Keratinocyte (primary cell): ENCODE results near the gene SMARCC2. TPM values are rescaled to one million over a fixed set of nuclear protein-coding genes. Genes with fewer than 3 reads are reported as not detected.

Experiments
- DNase-seq: peaks from one replicate; pipeline ENCODE4 v3.0.0-alpha.2; 2011; ENCODE audit warnings: low read depth, missing footprints, low spot score
- FAIRE-seq: peaks from 2 replicates; lab custom pipeline; 2011; peaks lifted over from hg19 to GRCh38; lab: Jason Lieb, UNC
- H2AFZ ChIP-seq: 2 replicates; pipeline ENCODE4 v1.6.0; 2012; ENCODE audit warnings: low read length, control low read depth, inconsistent platforms; ENCODE audit not compliant: control insufficient read depth
- H3K27ac ChIP-seq: 2 replicates; pipeline ENCODE4 v1.5.1; 2011; ENCODE audit warnings: low read length; ENCODE audit not compliant: control insufficient read depth, insufficient read depth
- H3K27me3 ChIP-seq: 3 replicates; pipeline ENCODE4 v1.6.0; 2011; ENCODE audit warnings: low read length; ENCODE audit not compliant: control insufficient read depth, insufficient read depth; ENCODE audit errors: extremely low read depth
- H3K36me3 ChIP-seq, 2 experiments: 2 replicates in 1 of 2; 3 replicates in 1 of 2; pipeline ENCODE4 v1.5.1; 2011; ENCODE audit warnings: low read length in 2 of 2, mild to moderate bottlenecking in 1 of 2; ENCODE audit not compliant: control insufficient read depth in 2 of 2, insufficient read depth in 2 of 2; ENCODE audit errors: extremely low read depth in 1 of 2
- H3K4me1 ChIP-seq: 3 replicates; pipeline ENCODE4 v1.5.1; 2011; ENCODE audit warnings: low read length; ENCODE audit not compliant: control insufficient read depth, insufficient read depth; ENCODE audit errors: extremely low read depth
- H3K4me2 ChIP-seq: 3 replicates; pipeline ENCODE4 v1.6.0; 2011; ENCODE audit warnings: low read depth, low read length; ENCODE audit not compliant: control insufficient read depth, insufficient read depth; ENCODE audit errors: extremely low read depth
- H3K4me3 ChIP-seq, 3 experiments: fragments of 200-600 bp in 1 of 3; sonication (generic) in 1 of 3; 2 replicates in 2 of 3; 3 replicates in 1 of 3; pipeline ENCODE4 v1.5.1; 2011 to 2016; ENCODE audit warnings: low read length in 3 of 3, mild to moderate bottlenecking in 3 of 3, control low read depth in 2 of 3, inconsistent platforms in 1 of 3, low read depth in 1 of 3, mixed read lengths in 1 of 3, mixed run types in 1 of 3, moderate library complexity in 1 of 3; ENCODE audit not compliant: control insufficient read depth in 2 of 3, insufficient read depth in 2 of 3; ENCODE audit errors: extremely low read depth in 1 of 3
- H3K79me2 ChIP-seq: 2 replicates; pipeline ENCODE4 v1.6.0; 2012; ENCODE audit warnings: low read length; ENCODE audit not compliant: control insufficient read depth, insufficient read depth
- H3K9ac ChIP-seq: 3 replicates; pipeline ENCODE4 v1.6.0; 2011; ENCODE audit warnings: low read length; ENCODE audit not compliant: control insufficient read depth, insufficient read depth; ENCODE audit errors: extremely low read depth
- H3K9me1 ChIP-seq: 3 replicates; pipeline ENCODE4 v1.6.0; 2011; ENCODE audit warnings: low read length; ENCODE audit not compliant: control insufficient read depth, insufficient read depth; ENCODE audit errors: extremely low read depth
- H3K9me3 ChIP-seq: 2 replicates; pipeline ENCODE4 v1.5.1; 2012; ENCODE audit warnings: low read depth, low read length; ENCODE audit not compliant: control insufficient read depth
- H4K20me1 ChIP-seq: 3 replicates; pipeline ENCODE4 v1.6.0; 2011; ENCODE audit warnings: low read length; ENCODE audit not compliant: control insufficient read depth, insufficient read depth; ENCODE audit errors: extremely low read depth
- EZH2 ChIP-seq: IDR thresholded peaks from one replicate; pipeline ENCODE4 v1.6.1; 2012; ENCODE audit warnings: inconsistent platforms, mild to moderate bottlenecking, low read length, moderate library complexity
- dilution Hi-C: fragments of 300-500 bp; cut with MboI; formaldehyde crosslinking; loops from one replicate; pipeline ENCODE4 v1.7.0; 2020; ENCODE audit warnings: low sequenced_read_pairs; ENCODE audit not compliant: extremely low pct_ligation_motif_present
- polyA plus RNA-seq, 5 experiments: library from polyadenylated mRNA; depleted of rRNA in 3 of 5; stranded (reverse) in 3 of 5; stranded (forward) in 1 of 5; unstranded in 1 of 5; fragments of >200 nt; gene quantifications; 1 replicate in 1 of 5; 2 replicates in 3 of 5; 3 replicates in 1 of 5; pipeline versions ENCODE4 v1.2.1 to v1.2.3, GENCODE V29; 2011 to 2012; ENCODE audit warnings: missing spikeins in 2 of 5, low read depth in 1 of 5, low replicate concordance in 1 of 5
- TF ChIP-seq, protein P1 (sequence below), 3 experiments: IDR thresholded peaks in 1 of 3; conservative IDR thresholded peaks in 1 of 3; optimal IDR thresholded peaks in 1 of 3; 2 replicates in 2 of 3; 3 replicates in 1 of 3; pipeline versions ENCODE3 to v1.5.1; 2011; ENCODE audit warnings: low read length in 3 of 3, mild to moderate bottlenecking in 3 of 3, moderate library complexity in 2 of 3, control low read depth in 1 of 3, inconsistent platforms in 1 of 3; ENCODE audit not compliant: insufficient read depth in 2 of 3; ENCODE audit errors: extremely low read depth in 1 of 3

Gene SMARCC2
- polyA plus RNA-seq, 1 donor (not counting 4 experiments of a cell fraction or from before 2014, with no cell fraction given): 32.5 TPM

DNA sequence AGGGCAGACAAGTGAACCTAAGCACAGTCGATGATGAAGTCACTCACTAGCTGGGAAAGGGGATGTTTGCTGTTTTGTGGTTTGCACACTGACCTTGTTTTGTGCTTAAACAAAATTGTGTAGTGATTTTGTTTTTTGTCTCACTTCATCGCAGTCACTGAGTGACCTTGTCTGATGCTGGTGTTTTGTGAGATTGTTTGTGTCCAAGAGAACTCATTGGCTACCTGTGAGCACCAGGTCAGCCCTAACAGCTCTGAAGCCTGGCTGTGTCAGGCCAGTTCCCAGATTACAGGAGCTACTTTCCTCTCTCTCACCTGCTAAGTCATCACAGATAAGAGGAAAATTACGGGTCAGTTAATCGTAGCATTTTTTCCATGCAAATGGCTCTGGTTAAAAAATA is 65.2 kb downstream of the SMARCC2 start:
- Histone ChIP-seq H3K4me3 (no peak overlapping the region), H3K9me1 (no peaks in the 10 kb centered on the region), H3K27ac (no peak overlapping the region), H3K36me3 (peaks cover 1 to 18% of the 10 kb centered on the region in 2 experiments), H3K4me2 (no peak overlapping the region), H3K27me3 (no peaks in the 10 kb centered on the region), H2AFZ (no peak overlapping the region), H3K79me2 (peaks cover 9% of the 10 kb centered on the region), H4K20me1 (no peaks in the 10 kb centered on the region), H3K4me1 (peaks cover 32% of the 10 kb centered on the region), H3K9me3 (no peaks in the 10 kb centered on the region), H3K9ac (no peak overlapping the region)
- TF ChIP-seq, protein P1, sequence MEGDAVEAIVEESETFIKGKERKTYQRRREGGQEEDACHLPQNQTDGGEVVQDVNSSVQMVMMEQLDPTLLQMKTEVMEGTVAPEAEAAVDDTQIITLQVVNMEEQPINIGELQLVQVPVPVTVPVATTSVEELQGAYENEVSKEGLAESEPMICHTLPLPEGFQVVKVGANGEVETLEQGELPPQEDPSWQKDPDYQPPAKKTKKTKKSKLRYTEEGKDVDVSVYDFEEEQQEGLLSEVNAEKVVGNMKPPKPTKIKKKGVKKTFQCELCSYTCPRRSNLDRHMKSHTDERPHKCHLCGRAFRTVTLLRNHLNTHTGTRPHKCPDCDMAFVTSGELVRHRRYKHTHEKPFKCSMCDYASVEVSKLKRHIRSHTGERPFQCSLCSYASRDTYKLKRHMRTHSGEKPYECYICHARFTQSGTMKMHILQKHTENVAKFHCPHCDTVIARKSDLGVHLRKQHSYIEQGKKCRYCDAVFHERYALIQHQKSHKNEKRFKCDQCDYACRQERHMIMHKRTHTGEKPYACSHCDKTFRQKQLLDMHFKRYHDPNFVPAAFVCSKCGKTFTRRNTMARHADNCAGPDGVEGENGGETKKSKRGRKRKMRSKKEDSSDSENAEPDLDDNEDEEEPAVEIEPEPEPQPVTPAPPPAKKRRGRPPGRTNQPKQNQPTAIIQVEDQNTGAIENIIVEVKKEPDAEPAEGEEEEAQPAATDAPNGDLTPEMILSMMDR (optimal IDR thresholded peaks at IDR 0.05 in 1 of 3, IDR thresholded peaks at IDR 0.05 in 1 of 3, conservative IDR thresholded peaks at IDR 0.05 in 1 of 3; ENCODE audit: extremely low read depth in 1 of 3, insufficient read depth in 2 of 3, low read length in 3 of 3): no peak
- no peak for TF ChIP-seq EZH2
- dilution Hi-C loops: loop anchor here (10.0 kb wide), 1 partner anchor 51 kb away; no protein-coding TSS in a partner anchor
- DNase-seq (no peak), FAIRE-seq (no peak)

DNA sequence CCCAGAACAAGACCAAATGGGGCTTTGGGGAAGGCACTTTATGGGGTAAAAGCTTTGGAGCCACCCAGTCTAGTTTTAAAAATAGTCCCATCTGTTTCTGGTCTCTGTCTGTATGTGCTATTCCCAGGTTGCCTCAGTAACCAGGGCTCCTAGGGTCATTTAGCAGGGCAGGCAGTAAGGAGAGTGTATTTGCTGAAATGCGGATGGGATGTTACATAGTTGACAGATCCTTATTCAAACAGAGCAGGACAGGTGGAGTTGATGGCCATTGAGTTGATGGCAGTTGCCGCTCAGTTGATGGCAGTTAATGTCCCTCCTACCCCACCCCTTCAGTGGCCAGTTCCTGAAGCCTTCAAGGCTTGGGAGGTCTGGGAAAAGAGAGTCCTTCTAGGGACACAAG is 66.6 kb downstream of the SMARCC2 start:
- no peaks in the 10 kb centered on the region for H3K9me3 ChIP-seq
- DNase-seq: no peak
- no peaks in the 10 kb centered on the region for H4K20me1 ChIP-seq
- no peak overlapping the region for H3K27ac ChIP-seq
- H2AFZ ChIP-seq: no peak overlapping the region
- peaks cover 38% of the 10 kb centered on the region for H3K4me1 ChIP-seq
- H3K9ac ChIP-seq: no peak overlapping the region
- dilution Hi-C loops: loop anchor here (10.0 kb wide), 1 partner anchor 52 kb away; no protein-coding TSS in a partner anchor
- TF ChIP-seq, protein P1 (optimal IDR thresholded peaks at IDR 0.05 in 1 of 3, IDR thresholded peaks at IDR 0.05 in 1 of 3, conservative IDR thresholded peaks at IDR 0.05 in 1 of 3; ENCODE audit: extremely low read depth in 1 of 3, insufficient read depth in 2 of 3, low read length in 3 of 3): no peak
- TF ChIP-seq EZH2: no peak
- FAIRE-seq: no peak
- H3K9me1 ChIP-seq: no peaks in the 10 kb centered on the region
- H3K27me3 ChIP-seq: no peaks in the 10 kb centered on the region
- H3K4me2 ChIP-seq: no peak overlapping the region
- no peak overlapping the region for H3K4me3 ChIP-seq
- peaks cover 1 to 19% of the 10 kb centered on the region in 2 experiments for H3K36me3 ChIP-seq
- peaks cover 2% of the 10 kb centered on the region for H3K79me2 ChIP-seq
